Mucosa of descending colon (tissue), 3 donors: ENCODE measurements around the gene CCDC9. TPM values are rescaled to one million over a fixed set of nuclear protein-coding genes. Genes with fewer than 3 reads are reported as not detected.
A peak's percentile ranks its signal among the peaks of the same experiment; 100 is the strongest.

Source experiments
- ATAC-seq: fragments of 200-7000 bp; cut with Tn5 transposase; one replicate; pipeline ENCODE4 v1.9.1; 2020; ENCODE audit warnings: mild to moderate bottlenecking, moderate library complexity
- DNase-seq, 3 donors: peaks; one replicate each; pipeline ENCODE4 v3.0.0-alpha.2; 2020
- H3K36me3 ChIP-seq: fragments of 200-600 bp; one replicate; pipeline ENCODE4 v1.8.0; 2021; ENCODE audit warnings: low read depth, mild to moderate bottlenecking
- H3K4me1 ChIP-seq: fragments of 200-600 bp; one replicate; pipeline ENCODE4 v1.8.0; 2021; ENCODE audit warnings: low read depth, mild to moderate bottlenecking
- H3K4me3 ChIP-seq: fragments of 200-600 bp; one replicate; pipeline ENCODE4 v1.8.0; 2021; ENCODE audit warnings: mild to moderate bottlenecking
- H3K9me3 ChIP-seq: fragments of 200-600 bp; one replicate; pipeline ENCODE4 v1.8.0; 2021; ENCODE audit warnings: mild to moderate bottlenecking
- CTCF ChIP-seq: fragments of 200-600 bp; IDR thresholded peaks from one replicate; pipeline ENCODE4 v1.8.0; 2022; ENCODE audit warnings: antibody characterized with exemption, mild to moderate bottlenecking
- intact Hi-C, 2 donors: fragments of 100-400 bp; cut with DNase I in 1 of 2; cut with micrococcal nuclease in 1 of 2; formaldehyde crosslinking; loops; one replicate each; pipeline versions ENCODE4 v1.11.0 to v1.11.1; 2022; cut with DNase I, micrococcal nuclease
- total RNA-seq, 3 donors: library from RNA; stranded (reverse); fragmentation: NEBNext Ultra II Directional in 2 of 3; extraction: Animal tissue kit (Norgen Biotek cat#: 25700) in 2 of 3; gene quantifications; one replicate each; pipeline versions ENCODE4 v1.2.1 to v1.2.4, GENCODE V29; 2021 to 2023
- donor health status: DM: no; HTN: no; CAD: no; lungs with moderate emphysema.
- donor health status: DM: no; HTN: no; CAD: no.
- donor health status: DM: no; HTN: yes; CAD: no.

Gene CCDC9
- total RNA-seq, 3 donors from 2014 or later, result 33.3 to 46.9 (median 38.7) TPM

- peak; percentile 0 for ATAC-seq
- DNase-seq, result peak; percentile 54 to 85 (median 75)
- Histone ChIP-seq H3K4me1 (peaks cover 30% of the 10 kb centered on the region), H3K9me3 (no peaks in the 10 kb centered on the region), H3K4me3 (no peak overlapping the region), H3K36me3 (no peaks in the 10 kb centered on the region)
- intact Hi-C loops, result no loop called here
- TF ChIP-seq CTCF, result no peak
These were observed 28.0 kb upstream of the CCDC9 start for GRCh38 chr19:47228168-47228936.

- H3K4me1 ChIP-seq, result peaks cover 30% of the 10 kb centered on the region
- peak in 1 of 3 donors; percentile 51 for DNase-seq
These were observed 27.2 kb upstream of the CCDC9 start for GRCh38 chr19:47228937-47229675.

GRCh38 chr19:47229676-47230053, 26.7 kb upstream of the CCDC9 start:
- H3K4me3 ChIP-seq, result peak overlapping the region; percentile 77
- DNase-seq (peak in 2 of 3 donors; percentile 52 to 57), ATAC-seq (no peak)
- peaks cover 30% of the 10 kb centered on the region for H3K4me1 ChIP-seq
- no peak for TF ChIP-seq CTCF
- no peaks in the 10 kb centered on the region for H3K36me3 ChIP-seq
- no peaks in the 10 kb centered on the region for H3K9me3 ChIP-seq
- intact Hi-C loops, result no loop called here

More at GRCh38 chr19:47228937-47229675, 27.2 kb upstream of the CCDC9 start:
- Histone ChIP-seq H3K36me3 (no peaks in the 10 kb centered on the region), H3K4me3 (no peak overlapping the region), H3K9me3 (no peaks in the 10 kb centered on the region)
- intact Hi-C loops, result no loop called here
- no peak for ATAC-seq
- no peak for TF ChIP-seq CTCF

GRCh38 chr19:47230054-47230920, 26.0 kb upstream of the CCDC9 start:
- peak; percentile 92 for TF ChIP-seq CTCF
- intact Hi-C loops, result no loop called here
- ATAC-seq (no peak), DNase-seq (peak; percentile 82 to 88 (median 88))
- Histone ChIP-seq H3K36me3 (no peaks in the 10 kb centered on the region), H3K9me3 (no peaks in the 10 kb centered on the region), H3K4me3 (peak overlapping the region; percentile 77), H3K4me1 (peaks cover 30% of the 10 kb centered on the region)

GRCh38 chr19:47230921-47231214, 25.5 kb upstream of the CCDC9 start, which contains the start of gene BBC3:
BBC3 (minus strand) TSS chr19:47231199; CDS start chr19:47228431, 2,768 bp downstream.
- TF ChIP-seq CTCF, result no peak
- no peak for DNase-seq
- Histone ChIP-seq H3K4me3 (peak within 1 kb of the TSS; percentile 77), H3K36me3 (no peaks in the 10 kb centered on the region), H3K9me3 (no peaks in the 10 kb centered on the region), H3K4me1 (peaks cover 30% of the 10 kb centered on the region)
- ATAC-seq, result no peak
- intact Hi-C loops, result no loop called here
